Transverse colon (tissue), 4 donors: ENCODE results near the gene SPN. TPM values are rescaled to one million over a fixed set of nuclear protein-coding genes. Genes with fewer than 3 reads are reported as not detected.
"Not testable (repeated sequence)": the region's sequence is repeated elsewhere in the genome, so short reads cannot be mapped to it uniquely, and the experiment has no call there.

Source experiments
- DNase-seq: peaks from one replicate; pipeline ENCODE4 v3.0.0-alpha.2; 2019
- H3K27ac ChIP-seq, 4 donors: fragments of 200-600 bp; sonication (generic); 2 replicates each; pipeline ENCODE4 v1.5.1; 2016 to 2018; ENCODE audit warnings: inconsistent platforms in 4 of 4
- H3K27me3 ChIP-seq: fragments of 200-600 bp; sonication (generic); 2 replicates; pipeline ENCODE4 v1.5.1; 2017; ENCODE audit warnings: inconsistent platforms
- H3K36me3 ChIP-seq, 4 donors: fragments of 200-600 bp; sonication (generic); 2 replicates each; pipeline ENCODE4 v1.5.1; 2017 to 2019; ENCODE audit warnings: inconsistent platforms in 4 of 4
- H3K4me1 ChIP-seq, 4 donors: fragments of 200-600 bp; sonication (generic); 2 replicates each; pipeline ENCODE4 v1.5.1; 2017 to 2020; ENCODE audit warnings: inconsistent platforms in 4 of 4
- H3K4me3 ChIP-seq, 4 donors: fragments of 200-600 bp; sonication (generic); 1 replicate in 1 of 4; 2 replicates in 3 of 4; pipeline versions ENCODE4 v1.5.1 to v1.6.1; 2017 to 2019; ENCODE audit warnings: inconsistent platforms in 4 of 4
- H3K9me3 ChIP-seq, 2 donors: fragments of 200-600 bp; sonication (generic); 2 replicates each; pipeline ENCODE4 v1.5.1; 2017 to 2019; ENCODE audit warnings: inconsistent platforms in 2 of 2
- CTCF ChIP-seq, 5 experiments: fragments of 200-600 bp in 3 of 5; fragments of 450-650 bp in 2 of 5; sonication (generic) in 3 of 5; IDR thresholded peaks; 1 replicate in 2 of 5; 2 replicates in 3 of 5; pipeline ENCODE4 v1.5.1; 2016 to 2017; ENCODE audit warnings: antibody characterized with exemption in 5 of 5, inconsistent platforms in 3 of 5, mild to moderate bottlenecking in 2 of 5, moderate library complexity in 1 of 5
- EP300 ChIP-seq: sonication (generic); formaldehyde crosslinking; IDR thresholded peaks from one replicate; pipeline ENCODE4 v1.6.1; 2017; ENCODE audit warnings: antibody characterized with exemption, low read depth
- POLR2A ChIP-seq: fragments of 450-650 bp; IDR thresholded peaks from one replicate; pipeline ENCODE4 v1.6.1; 2016; ENCODE audit warnings: antibody characterized with exemption, mild to moderate bottlenecking, moderate library complexity
- POLR2AphosphoS5 ChIP-seq, 3 donors: sonication (generic); formaldehyde crosslinking; IDR thresholded peaks; one replicate each; pipeline ENCODE4 v1.6.1; 2016; ENCODE audit warnings: antibody characterized with exemption in 3 of 3
- WGBS, 2 donors: methylation state at CpG; one replicate each; pipeline ENCODE4 v1.1.5; 2018; ENCODE audit warnings: low coverage in 1 of 2; 5-methylcytosine and 5-hydroxymethylcytosine counted together
- in situ Hi-C, 4 donors: fragments of 200-750 bp; cut with MboI; loops; one replicate each; pipeline versions ENCODE4 v1.15.0 to v1.15.1; 2017; ENCODE audit warnings: low sequenced_read_pairs in 3 of 4, low pct_ligation_motif_present in 1 of 4, low pct_unique_long_range_greater_than_20kb in 1 of 4
- intact Hi-C: fragments of 100-400 bp; cut with DNase I; formaldehyde crosslinking; loops from one replicate; pipeline ENCODE4 v1.15.1; 2023; ENCODE audit warnings: low total_unique reads
- total RNA-seq, 4 donors: library from RNA; depleted of rRNA; stranded (reverse); fragments of >200 nt; gene quantifications; one replicate each; pipeline ENCODE4 v1.1.0, GENCODE V29; 2016

Gene SPN
- total RNA-seq, 4 donors from 2014 or later = 0.20 to 3.7 (median 1.1) TPM

DNA sequence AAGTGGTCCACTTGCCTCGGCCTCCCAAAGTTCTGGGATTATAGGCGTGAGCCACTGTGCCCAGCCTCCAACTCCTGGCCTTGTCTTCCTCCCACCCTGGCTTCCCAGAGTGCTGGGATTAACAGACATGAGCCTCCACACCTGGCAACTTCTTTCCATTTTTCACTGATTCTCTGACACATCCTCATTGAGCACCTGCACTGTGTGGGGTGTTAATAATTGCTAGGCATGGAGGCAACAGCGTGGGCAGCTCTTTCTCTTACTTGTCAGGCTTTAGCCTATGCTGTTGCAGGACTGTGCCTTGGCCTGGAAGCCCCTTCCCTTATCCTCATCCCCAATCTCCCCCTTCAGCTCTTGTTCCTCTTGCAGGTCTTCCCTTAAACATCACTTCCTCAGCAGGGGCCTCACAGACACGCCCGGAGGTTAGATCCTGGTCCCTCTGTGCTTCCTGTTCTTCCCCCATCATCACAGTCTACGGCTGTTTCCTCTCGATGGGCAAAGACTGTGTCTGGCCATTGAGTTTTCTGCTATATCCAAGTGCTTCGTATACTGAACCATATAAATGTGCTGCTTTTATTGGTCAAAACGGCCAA is 23.8 kb downstream of the SPN start:
- Histone ChIP-seq H3K9me3 (no peaks in the 10 kb centered on the region), H3K27ac (no peak overlapping the region), H3K27me3 (no peaks in the 10 kb centered on the region), H3K4me3 (no peak overlapping the region), H3K36me3 (no peaks in the 10 kb centered on the region), H3K4me1 (no peaks in the 10 kb centered on the region)
- TF ChIP-seq POLR2AphosphoS5 (IDR thresholded peaks at IDR 0.05) (no peak), CTCF (IDR thresholded peaks at IDR 0.05) (no peak), POLR2A (no peak), EP300 (no peak)
- in situ Hi-C loops (loop anchor here in 1 of 4 donors (25.0 kb wide), 1 partner anchor 325 kb away; the partner anchor contains the start of genes C16orf92 and DOC2A), intact Hi-C loops (no loop called here)
- DNase-seq = no peak
- WGBS, 2 donors = 73% methylated on average over 9 of the region's 9 CpGs; no CpG with 5 or more reads in 1 of the 2 donors

DNA sequence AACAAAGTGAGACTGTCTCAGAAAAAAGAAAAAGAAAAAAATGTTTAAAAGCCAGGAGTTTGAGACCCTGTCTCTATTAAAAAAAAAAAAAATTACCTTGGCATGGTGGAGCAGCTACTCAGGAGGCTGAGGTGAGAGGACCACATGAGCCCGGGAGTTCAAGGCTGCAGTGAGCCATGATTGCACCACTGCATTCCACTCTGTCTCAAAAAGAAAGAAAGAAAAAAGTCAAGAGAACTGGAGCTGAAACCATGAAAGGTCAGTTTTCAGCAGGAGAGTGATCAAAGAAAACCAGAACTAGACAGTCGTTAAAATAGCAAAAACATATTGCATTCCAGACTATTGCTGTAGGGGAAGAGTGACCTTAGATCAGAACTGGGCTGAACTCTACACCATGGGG is 24.7 kb downstream of the SPN start:
- H3K36me3 ChIP-seq = no peaks in the 10 kb centered on the region
- intact Hi-C loops = no loop called here

DNA sequence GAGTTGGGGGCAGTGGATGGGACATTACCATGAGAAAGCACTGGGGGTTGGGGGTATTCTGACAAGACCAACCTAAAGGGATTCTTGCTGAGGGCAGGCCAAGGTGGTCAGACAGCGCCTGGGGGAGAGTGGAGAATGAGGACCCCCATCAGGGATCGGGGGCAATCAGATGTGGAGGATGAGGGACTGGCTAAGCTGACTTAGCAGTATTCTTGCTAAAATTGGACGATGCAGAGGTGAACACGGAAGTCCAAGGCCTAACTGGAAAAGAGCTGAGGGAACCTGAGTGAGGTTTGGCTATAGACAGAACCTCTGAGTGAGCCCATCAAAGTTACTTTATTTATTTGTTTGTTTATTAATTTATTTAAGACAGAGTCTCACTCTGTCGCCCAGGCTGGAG is 25.1 kb downstream of the SPN start:
- Histone ChIP-seq H3K27ac (no peak overlapping the region), H3K36me3 (no peaks in the 10 kb centered on the region), H3K9me3 (no peaks in the 10 kb centered on the region), H3K4me3 (no peak overlapping the region), H3K27me3 (no peaks in the 10 kb centered on the region), H3K4me1 (no peaks in the 10 kb centered on the region)
- in situ Hi-C loops = loop anchor here in 1 of 4 donors (25.0 kb wide), 1 partner anchor 324 kb away; the partner anchor contains the start of genes C16orf92 and DOC2A
- intact Hi-C loops = no loop called here
- 96% methylated on average over 5 of the region's 5 CpGs; no CpG with 5 or more reads in 1 of the 2 donors for WGBS, 2 donors
- TF ChIP-seq EP300 (no peak), CTCF (IDR thresholded peaks at IDR 0.05) (no peak), POLR2AphosphoS5 (IDR thresholded peaks at IDR 0.05) (no peak), POLR2A (no peak)
- DNase-seq = no peak

More for the DNA sequence above, 24.7 kb downstream of the SPN start:
- Histone ChIP-seq H3K4me3 (no peak overlapping the region), H3K27me3 (no peaks in the 10 kb centered on the region), H3K4me1 (no peaks in the 10 kb centered on the region), H3K27ac (no peak overlapping the region), H3K9me3 (no peaks in the 10 kb centered on the region)
- WGBS, 2 donors = 81 to 92% methylated on average over 2 of the region's 2 CpGs
- no peak for DNase-seq
- no peak for TF ChIP-seq POLR2AphosphoS5 (IDR thresholded peaks at IDR 0.05)
- TF ChIP-seq CTCF (IDR thresholded peaks at IDR 0.05) = no peak
- no peak for TF ChIP-seq EP300
- TF ChIP-seq POLR2A = no peak
- in situ Hi-C loops = loop anchor here in 1 of 4 donors (25.0 kb wide), 1 partner anchor 325 kb away; the partner anchor contains the start of genes C16orf92 and DOC2A

DNA sequence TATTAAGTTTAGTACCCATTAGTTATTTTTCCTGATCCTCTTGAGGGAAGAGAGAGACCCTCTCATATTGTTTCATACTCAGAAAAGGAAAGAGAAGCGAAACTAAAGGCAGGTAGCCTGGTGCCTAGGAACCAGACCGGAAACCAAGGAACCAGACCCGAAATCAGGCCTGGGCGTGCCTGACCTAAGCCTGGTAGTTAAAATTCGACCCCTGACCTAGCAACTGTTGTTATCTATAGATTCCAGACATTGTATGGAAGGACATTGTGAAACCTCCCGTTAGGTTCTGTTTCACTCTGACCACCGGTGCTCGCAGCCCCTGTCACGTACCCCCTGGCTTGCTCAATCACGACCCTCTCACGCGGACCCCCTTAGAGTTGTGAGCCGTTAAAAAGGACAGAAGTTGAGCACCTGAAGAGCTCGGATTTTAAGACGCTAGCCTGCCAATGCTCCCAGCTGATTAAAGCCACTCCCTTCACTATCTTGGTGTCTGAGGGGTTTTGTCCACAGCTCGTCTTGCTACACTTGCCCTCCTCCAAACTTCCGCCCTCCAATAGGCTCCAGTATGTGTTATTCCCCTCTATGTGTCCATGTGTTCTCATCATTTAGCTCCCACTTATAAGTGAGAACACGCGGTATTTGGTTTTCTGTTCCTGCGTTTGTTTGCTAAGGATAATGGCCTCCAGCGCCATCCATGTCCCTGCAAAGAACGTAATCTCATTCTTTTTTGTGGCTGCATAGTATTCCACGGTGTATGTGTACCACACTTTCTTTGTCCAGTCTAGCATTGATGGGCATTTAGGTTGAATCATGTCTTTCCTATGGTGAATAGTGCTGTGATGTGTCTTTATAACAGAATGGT is 26.7 kb downstream of the SPN start:
- H3K27ac ChIP-seq, H3K4me3 ChIP-seq, H3K27me3 ChIP-seq, H3K4me1 ChIP-seq, H3K9me3 ChIP-seq, H3K36me3 ChIP-seq, intact Hi-C loops, DNase-seq: not testable (repeated sequence)
- 89% methylated on average over 16 to 23 of the region's 23 CpGs for WGBS, 2 donors
- in situ Hi-C loops = loop anchor here (10.0 to 25.0 kb wide), 3 partner anchors 155 to 335 kb away; partner anchors contain the start of genes C16orf92 (in 4 of the 4) and DOC2A (in 1 of the 4)

DNA sequence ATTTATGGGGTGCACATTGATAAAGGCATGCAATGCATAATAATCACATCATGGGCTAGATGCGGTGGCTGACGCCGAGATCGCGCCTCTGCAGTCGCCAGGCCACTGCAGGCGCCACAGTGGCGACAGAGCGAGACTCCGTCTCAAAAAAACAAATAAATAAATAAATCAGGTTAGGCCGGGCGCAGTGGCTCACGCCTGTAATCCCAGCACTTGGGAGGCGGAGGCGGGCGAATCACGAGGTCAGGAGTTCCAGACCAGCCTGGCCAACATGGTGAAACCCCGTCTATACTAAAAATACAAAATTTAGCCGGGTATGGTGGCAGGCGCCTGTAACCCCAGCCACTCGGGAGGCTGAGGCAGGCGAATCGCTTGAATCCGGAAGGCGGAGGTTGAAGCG is 29.6 kb downstream of the SPN start:
- H3K36me3 ChIP-seq = not testable (repeated sequence)
- in situ Hi-C loops = loop anchor here (10.0 to 25.0 kb wide), 3 partner anchors 152 to 332 kb away; partner anchors contain the start of genes C16orf92 (in 4 of the 4) and DOC2A (in 1 of the 4)

More for the DNA sequence above, 29.6 kb downstream of the SPN start:
- H3K27ac ChIP-seq, DNase-seq, H3K4me1 ChIP-seq, intact Hi-C loops, H3K4me3 ChIP-seq, H3K27me3 ChIP-seq, H3K9me3 ChIP-seq: not testable (repeated sequence)
- 95% methylated on average over 15 to 26 of the region's 26 CpGs for WGBS, 2 donors
